ENCODE data around the gene POLN. TPM values are rescaled to one million over a fixed set of nuclear protein-coding genes. Genes with fewer than 3 reads are reported as not detected.
"Not testable (repeated sequence)": the region's sequence is repeated elsewhere in the genome, so short reads cannot be mapped to it uniquely, and the experiment has no call there.

Gene POLN
- total RNA-seq, 1 donor from 2014 or later: 2.0 TPM

GRCh38 chr4:2186133-2186864 is 55.6 kb downstream of the POLN start:
- intact Hi-C loops (cut with DNase I): no loop called here
- DNase-seq (ENCODE audit: missing footprints) (no peak), ATAC-seq (no peak)

DNA sequence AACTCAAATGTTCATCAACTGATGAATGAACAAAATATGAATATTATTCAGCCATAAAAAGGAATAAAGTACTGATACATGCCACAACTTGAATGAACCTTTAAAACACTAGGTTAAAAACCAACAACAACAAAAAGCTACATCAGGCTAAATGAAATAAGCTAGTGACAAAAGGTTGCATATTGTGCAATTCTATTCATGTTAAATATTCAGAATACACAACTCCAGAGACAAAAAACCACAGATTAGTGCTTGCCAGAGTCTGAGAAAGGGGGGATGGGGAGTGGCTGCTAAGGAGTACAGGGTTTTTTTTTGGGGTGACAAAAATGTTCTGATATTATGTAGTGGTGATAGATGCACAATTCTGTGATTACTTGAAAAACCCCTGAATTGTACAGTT is 58.5 kb downstream of the POLN start:
- DNase-seq (ENCODE audit: missing footprints): no peak
- intact Hi-C loops (cut with DNase I): no loop called here
- ATAC-seq: no peak

DNA sequence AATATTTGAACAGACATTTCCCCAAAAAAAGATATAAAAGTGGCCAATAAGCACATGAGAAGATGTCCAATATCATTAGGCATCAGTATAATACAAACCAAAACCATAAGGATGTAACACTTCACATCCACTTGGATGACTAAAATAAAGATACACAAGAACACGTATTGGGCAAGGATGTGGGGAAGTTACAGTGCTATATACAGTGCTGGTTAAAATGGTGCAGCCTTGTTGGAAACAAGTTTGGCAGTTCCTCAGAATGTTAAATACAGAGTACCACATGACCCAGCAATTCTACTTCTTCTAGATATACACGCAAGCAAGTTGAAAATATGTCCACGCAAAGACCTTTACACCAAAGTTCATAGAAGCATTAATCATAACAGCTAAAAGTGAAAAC is 58.9 kb downstream of the POLN start:
- no peak for DNase-seq (ENCODE audit: missing footprints)
- no peak for ATAC-seq
- intact Hi-C loops (cut with DNase I): no loop called here

DNA sequence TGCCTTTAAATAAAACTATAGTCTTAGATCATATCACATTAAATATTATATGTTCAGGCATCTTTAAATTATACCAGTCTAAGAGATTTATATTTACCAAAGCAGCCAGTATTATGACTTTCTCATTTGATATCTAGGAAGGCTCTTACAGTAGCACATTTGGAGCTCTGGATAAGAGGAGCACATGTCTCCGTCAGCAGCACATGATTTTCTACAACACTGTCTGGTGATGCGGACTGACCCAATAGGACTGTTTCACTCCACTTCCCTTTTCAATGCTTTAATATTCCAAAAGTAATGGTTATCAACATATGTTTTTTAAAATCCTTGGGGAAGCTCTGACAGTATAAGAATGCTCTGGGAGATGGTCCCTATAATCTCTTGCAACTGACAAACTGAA is 61.5 kb downstream of the POLN start:
- intact Hi-C loops (cut with DNase I): no loop called here
- ATAC-seq: no peak
- no peak for DNase-seq (ENCODE audit: missing footprints)

DNA sequence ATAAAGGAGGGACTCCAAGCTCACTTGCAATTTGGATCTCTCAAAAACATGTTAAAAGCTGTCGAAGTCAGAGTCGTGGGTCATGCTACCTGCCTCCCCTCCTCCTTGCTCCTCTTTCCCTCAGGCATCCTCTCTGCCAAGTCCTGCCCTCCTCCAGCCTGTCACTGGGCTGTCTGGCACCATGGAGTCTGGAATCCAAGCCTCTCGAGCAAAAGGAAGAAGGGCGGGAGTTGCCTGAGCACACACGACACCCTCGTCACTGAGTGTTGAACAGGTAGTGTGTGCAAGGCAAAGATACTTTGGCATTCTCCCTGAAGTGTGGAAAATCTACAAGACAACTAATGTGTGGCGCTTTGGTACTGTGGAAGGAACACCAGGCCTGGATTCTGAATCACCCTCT is 62.2 kb downstream of the POLN start:
- ATAC-seq: no peak

GRCh38 chr4:2178986-2179385 is 62.9 kb downstream of the POLN start:
- ATAC-seq: no peak
- DNase-seq (ENCODE audit: missing footprints): no peak
- intact Hi-C loops (cut with DNase I): no loop called here

More for the DNA sequence above, 62.2 kb downstream of the POLN start:
- no peak for DNase-seq (ENCODE audit: missing footprints)
- intact Hi-C loops (cut with DNase I): no loop called here

DNA sequence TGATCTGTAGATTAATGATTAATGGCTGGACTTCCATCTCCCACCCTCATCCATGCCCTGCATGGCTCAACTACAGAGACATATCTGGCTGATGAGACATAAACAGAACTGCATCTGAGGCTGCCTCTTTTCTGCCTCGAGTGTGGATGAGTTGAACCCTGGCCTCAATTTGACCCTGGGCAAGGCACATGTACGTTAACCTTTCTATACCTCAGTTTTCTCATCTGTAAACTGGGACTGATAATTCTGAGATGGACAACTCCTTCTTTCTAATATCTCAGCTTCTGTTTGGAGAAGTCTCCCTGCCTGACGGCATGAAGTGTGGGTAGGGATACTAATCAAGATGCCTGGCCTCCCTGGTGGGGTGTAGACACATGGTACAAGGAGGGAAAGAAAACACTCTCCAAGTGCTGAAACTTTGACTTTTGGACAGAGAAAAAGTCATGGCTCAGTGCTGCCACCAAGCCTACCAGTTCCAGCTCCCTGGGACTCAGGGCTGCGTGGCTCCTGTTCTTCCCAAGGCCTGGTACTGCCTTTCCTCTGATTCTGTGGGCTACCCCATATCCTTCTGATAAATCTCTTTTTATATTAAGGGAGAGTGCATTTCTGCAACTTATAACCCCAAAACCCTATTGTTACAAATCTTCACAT is 64.4 kb downstream of the POLN start:
- ATAC-seq (no peak), DNase-seq (ENCODE audit: missing footprints) (no peak)
- intact Hi-C loops (cut with DNase I): no loop called here

DNA sequence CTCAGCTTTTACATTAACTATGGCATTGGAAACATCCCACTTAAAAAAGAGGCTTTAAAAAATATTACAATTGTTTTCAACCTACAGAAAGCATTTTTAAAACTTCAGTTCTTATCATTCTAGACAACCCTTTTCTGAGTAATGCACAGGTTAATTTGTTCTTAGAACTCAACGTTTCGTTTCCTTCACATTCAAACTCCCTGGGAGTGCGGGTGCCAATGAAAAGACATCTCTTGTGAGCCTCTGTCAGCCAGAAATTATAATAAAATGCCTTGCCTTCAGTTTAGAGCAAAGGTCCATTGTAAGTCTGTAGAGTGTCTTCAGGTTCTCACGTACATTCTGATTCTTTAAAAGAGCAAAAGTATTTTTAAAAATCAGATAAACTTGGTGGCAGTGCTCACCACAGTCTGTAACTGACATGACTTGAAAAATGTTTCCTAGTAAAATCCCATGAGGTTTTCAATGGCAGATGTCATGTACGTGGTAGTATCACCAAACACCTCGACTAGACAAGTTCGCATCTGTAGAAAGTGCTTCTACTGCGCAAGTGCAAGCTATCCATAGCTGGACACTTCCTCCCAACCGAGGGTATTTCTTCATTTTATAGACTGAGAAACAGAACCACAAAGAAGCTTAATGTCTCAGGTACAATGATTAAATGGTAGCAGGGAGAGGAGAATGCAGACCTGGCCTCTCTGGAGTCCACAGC is 65.8 kb downstream of the POLN start:
- intact Hi-C loops (cut with DNase I): no loop called here
- no peak for ATAC-seq
- no peak for DNase-seq (ENCODE audit: missing footprints)

DNA sequence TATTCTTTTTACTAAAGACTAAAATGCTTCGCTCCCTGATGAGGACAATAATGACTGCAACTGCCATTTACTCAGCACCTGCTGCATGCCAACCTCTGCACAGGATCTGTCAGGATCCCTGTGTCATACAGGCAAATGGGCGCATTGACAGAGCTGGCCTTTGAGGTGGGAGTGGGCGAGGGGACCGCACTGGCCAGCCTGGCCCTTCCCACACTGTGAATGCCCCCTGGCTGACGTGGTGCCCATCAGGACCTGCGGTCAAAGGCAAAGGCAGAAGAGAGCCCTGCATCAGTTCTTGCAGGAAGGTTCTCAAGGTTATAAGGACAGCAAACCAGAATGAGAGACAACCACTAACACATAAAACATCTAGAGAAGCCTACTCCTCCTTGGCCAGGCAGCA is 67.9 kb downstream of the POLN start:
- intact Hi-C loops (cut with DNase I): no loop called here
- no peak for DNase-seq (ENCODE audit: missing footprints)
- no peak for ATAC-seq

- DNase-seq (ENCODE audit: missing footprints) (no peak), ATAC-seq (no peak)
- intact Hi-C loops (cut with DNase I): no loop called here
Observed at GRCh38 chr4:2172627-2173231, 69.2 kb downstream of the POLN start.

- ATAC-seq (no peak), DNase-seq (ENCODE audit: missing footprints) (no peak)
- intact Hi-C loops (cut with DNase I): no loop called here
Observed at GRCh38 chr4:2172161-2172560, 69.8 kb downstream of the POLN start.

DNA sequence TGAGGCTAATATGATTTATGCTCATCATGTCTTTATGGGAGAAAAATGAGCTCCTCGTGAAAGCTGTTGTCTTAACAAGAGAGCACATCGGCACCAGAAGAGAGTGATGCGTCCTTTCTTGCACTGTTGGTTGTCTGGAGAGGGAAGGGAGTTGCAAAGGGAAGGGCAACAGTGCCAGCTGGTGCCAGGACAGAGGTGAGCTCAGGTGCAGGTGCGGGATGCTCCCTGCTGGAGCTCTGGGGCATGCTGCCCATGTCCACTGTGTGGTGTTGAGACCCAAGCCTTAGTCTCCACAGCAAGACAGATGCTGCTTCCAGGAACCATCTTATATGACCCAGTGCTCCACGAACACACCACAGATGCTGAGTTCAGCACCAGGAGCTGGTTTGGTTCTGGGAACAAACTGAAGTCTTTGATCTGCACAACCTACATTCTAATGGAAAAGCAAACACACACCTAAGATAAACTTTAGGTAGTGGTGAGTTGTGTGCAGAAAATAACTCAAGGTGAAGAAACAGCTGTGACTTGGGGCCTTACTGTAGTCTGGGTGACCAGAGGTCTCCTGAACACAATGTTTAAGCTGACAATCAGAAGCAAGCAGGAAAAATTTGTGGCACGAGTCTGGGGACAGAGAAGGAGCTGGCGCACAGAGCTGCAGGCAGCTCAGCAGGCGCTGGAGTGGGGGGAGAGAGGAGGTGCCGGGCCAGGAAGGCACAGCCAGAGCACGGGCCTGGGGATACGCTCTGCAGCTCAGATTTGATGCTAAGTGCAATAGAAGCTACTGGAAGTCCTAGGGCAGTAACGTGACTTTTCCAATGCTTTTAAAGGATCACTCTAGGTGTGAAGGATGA is 73.2 kb downstream of the POLN start:
- DNase-seq (ENCODE audit: missing footprints) (no peak), ATAC-seq (no peak)

GRCh38 chr4:2166253-2166652 is 75.7 kb downstream of the POLN start:
- intact Hi-C loops (cut with DNase I): no loop called here
- no peak for ATAC-seq
- no peak for DNase-seq (ENCODE audit: missing footprints)

More for the DNA sequence above, 73.2 kb downstream of the POLN start:
- intact Hi-C loops (cut with DNase I): no loop called here

DNA sequence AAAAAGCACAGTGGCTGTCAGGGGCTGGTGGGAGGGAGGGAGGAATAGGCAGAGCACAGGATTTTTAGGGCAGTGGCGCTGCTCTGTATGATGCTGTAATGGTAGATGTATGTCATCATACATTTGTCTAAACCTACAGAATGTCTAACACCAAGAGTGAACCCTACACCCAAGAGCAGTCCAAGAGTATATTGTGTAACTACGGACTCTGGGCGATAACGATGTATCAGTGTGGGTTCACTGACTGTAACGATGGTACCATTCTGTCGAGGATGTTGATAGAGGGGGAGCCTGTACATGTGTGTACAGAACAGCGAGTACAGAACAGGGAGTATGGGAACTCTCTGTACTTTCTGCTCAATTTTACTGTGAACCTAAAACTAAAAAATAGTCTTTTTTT is 76.5 kb downstream of the POLN start:
- no peak for ATAC-seq
- intact Hi-C loops (cut with DNase I): no loop called here
- DNase-seq (ENCODE audit: missing footprints): no peak

DNA sequence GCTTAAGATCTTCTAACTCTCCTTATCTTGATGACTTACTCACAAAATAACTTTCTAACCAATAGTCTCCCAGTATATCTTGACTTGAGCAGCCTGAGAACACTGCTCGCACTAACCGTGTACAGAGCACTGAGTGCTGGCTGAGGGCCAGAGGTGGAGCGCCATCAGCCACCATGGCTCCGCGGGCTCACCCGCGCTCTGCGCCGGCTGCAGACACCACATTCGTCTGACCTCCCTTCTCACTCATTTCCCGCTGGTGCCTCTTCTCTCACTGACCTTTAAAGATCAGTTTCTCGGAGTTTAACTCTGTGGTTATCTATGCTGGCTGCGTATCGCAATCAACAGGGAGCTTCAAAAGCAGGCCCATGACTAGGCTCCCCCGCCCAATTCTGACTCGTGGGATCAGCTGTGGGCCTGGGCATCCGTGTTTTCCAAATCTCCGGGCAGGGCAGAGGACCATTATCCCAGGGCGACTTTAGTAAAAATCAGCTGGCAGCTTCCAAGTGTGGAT is 78.6 kb downstream of the POLN start:
- no peak for DNase-seq (ENCODE audit: missing footprints)
- no peak for ATAC-seq
- intact Hi-C loops (cut with DNase I): no loop called here

DNA sequence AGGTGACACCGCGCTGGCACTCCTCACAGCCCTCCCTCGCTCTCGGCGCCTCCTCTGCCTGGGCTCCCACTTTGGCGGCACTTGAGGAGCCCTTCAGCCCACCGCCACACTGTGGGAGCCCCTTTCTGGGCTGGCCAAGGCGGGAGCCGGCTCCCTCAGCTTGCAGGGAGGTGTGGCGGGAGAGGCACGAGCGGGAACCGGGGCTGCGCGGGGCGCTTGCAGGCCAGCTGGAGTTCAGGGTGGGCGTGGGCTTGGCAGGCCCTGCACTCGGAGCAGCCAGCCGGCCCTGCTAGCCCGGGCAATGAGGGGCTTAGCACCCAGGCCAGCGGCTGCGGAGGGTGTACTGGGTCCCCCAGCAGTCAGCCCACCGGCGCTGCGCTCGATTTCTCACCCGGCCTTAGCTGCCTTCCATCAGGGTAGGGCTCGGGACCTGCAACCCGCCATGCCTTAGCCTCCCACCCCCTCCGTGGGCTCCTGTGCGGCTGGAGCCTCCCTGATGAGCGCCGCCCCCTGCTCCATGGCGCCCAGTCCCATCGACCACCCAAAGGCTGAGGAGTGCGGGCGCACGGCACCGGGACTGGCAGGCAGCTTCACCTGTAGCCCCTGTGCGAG is 80.7 kb downstream of the POLN start:
- intact Hi-C loops (cut with DNase I); DNase-seq (ENCODE audit: missing footprints); ATAC-seq: not testable (repeated sequence)

DNA sequence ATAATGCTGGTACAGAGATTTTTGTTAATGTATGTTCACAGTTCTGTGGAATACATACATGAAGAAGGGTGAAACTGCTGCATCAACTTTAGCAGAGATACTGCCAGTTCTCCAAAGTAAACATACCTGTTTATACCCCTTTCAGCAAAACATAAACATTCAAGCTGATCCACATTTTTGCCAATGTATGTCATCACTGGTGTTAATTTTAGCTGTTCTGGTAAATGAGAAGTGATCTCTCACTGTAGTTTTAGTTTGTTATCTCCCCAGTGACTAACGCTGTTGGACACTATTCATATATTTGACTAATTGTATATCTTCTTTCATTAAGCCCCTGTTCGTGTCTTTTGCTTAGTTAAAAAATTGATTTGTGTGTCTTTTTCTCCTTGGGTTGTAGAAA is 82.0 kb downstream of the POLN start:
- intact Hi-C loops (cut with DNase I): no loop called here
- DNase-seq (ENCODE audit: missing footprints) (no peak), ATAC-seq (no peak)

DNA sequence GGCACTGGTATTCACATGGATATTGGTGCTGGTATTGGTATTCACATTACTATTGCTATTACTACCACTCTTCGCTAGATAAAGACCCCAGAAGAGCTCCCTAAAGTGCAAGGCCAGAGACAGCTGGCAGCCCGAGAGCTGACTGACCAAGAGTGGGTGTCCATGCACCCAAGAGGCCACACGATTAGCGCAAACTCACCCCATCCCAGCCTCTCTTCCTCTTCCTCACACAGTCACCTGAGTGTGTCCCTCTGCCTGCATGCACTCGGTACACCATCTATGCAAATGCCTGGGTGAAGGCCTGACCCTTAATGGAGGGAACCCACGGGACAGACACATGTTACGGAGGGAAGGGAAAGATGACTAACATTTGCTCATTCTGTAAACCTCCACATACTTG is 86.7 kb downstream of the POLN start:
- ATAC-seq: no peak
- DNase-seq (ENCODE audit: missing footprints): no peak
- intact Hi-C loops (cut with DNase I): no loop called here
